Measurements from ENCODE around the gene TNFRSF8. TPM values are rescaled to one million over a fixed set of nuclear protein-coding genes. Genes with fewer than 3 reads are reported as not detected.

Gene TNFRSF8
- total and polyA plus RNA-seq, 9 of the 15 experiments (the other 6 are each of a cell fraction or from before 2014, with no cell fraction given) = 3.5 to 38.4 (median 17.1) TPM

DNA sequence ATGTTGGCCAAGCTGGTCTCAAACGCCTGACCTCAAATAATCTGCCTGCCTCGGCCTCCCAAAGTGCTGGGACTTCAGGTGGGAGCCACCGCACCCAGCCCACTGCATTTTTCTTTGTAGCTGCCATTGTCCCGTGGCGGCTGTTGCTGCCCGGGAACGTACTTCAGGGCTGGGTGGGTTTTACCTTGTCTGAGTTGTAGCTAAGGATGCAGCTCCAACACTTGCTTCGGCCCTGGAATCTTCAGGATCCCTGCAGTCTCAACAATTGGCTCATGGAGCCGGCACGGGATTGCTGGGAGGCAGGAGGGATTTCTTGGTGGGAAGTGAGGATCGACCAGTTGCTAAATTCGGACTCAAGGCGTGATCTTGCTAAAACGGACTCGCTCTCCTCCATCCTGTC, 10.7 kb downstream of the TNFRSF8 start:
- ChIA-PET CTCF (ENCODE audit: low intra/inter-chr PET ratio) (no interaction called here), POLR2A (interaction anchor here (0.6 to 8.1 kb wide), 2 partner anchors 140 to 165 kb away, joined by 5 to 73 read pairs; no protein-coding TSS in a partner anchor)
- ATAC-seq = no peak
- Histone ChIP-seq H3K4me2 (ENCODE audit: insufficient read depth, low read length) (no peak overlapping the region), H3K4me3 (no peak overlapping the region), H3K79me2 (ENCODE audit: control insufficient read depth, insufficient read depth, low read length) (peaks cover 16% of the 10 kb centered on the region; the same call in 2 of the 3 replicates), H4K20me1 (replicated peaks; ENCODE audit: control insufficient read depth, insufficient read depth, low read length) (no peaks in the 10 kb centered on the region), H3K36me3 (ENCODE audit: control insufficient read depth, insufficient read depth, low read length) (peaks cover 41% of the 10 kb centered on the region; the same call in 2 of the 3 replicates), H3K27me3 (ENCODE audit: control insufficient read depth in 2 of 2, insufficient read depth in 2 of 2, low read length in 2 of 2) (no peaks in the 10 kb centered on the region), H3K9me1 (ENCODE audit: control insufficient read depth, insufficient read depth, low read length) (no peaks in the 10 kb centered on the region), H3K9me3 (replicated peaks; ENCODE audit: control insufficient read depth, insufficient read depth, low read depth, low read length) (no peaks in the 10 kb centered on the region), H3K27ac (ENCODE audit: extremely low read depth, low read depth, low read length) (peak overlapping the region; percentile 3; the same call in 1 of the 3 replicates), H3K4me1 (replicated peaks in 1 of 2; ENCODE audit: control insufficient read depth in 2 of 2, insufficient read depth in 2 of 2, low read length in 2 of 2) (peaks cover 35 to 48% of the 10 kb centered on the region in 2 experiments), H3K9ac (ENCODE audit: insufficient read depth in 1 of 2, low read depth in 2 of 2, low read length in 2 of 2) (peak overlapping the region in 1 of 2 experiments; percentile 68; a peak in 2 of 4 replicates), H2AFZ (ENCODE audit: low read depth, low read length) (no peak overlapping the region)
- no peak for DNase-seq (ENCODE audit: extremely low read depth in 1 of 4, low spot score in 3 of 4)
- no TSS peak for BruUV-seq (replicated peaks)
- WGBS (ENCODE audit: insufficient coverage, low coverage, missing lambda C conversion rate) = 91% methylated on average over 15 of the region's 15 CpGs
- FAIRE-seq = no peak
- in situ Hi-C loops (cut with MboI) (no loop called here), intact Hi-C loops (cut with micrococcal nuclease) (no loop called here)
- TF ChIP-seq PML (IDR thresholded peaks at IDR 0.05; ENCODE audit: low read length) (no peak), SNIP1 (IDR thresholded peaks at IDR 0.05; ENCODE audit: low read depth) (no peak), FOXK1 (CRISPR knock-in tag; IDR thresholded peaks at IDR 0.05; ENCODE audit: borderline replicate concordance) (no peak), POLR2G (IDR thresholded peaks at IDR 0.05; ENCODE audit: low read depth, low read length) (0 out of 2 replicates have a peak, but pooled peaks have one; percentile 18)
